HepG2 (cell line): ENCODE data around the gene NSD1. TPM values are rescaled to one million over a fixed set of nuclear protein-coding genes. Genes with fewer than 3 reads are reported as not detected.

Experiments used
- ATAC-seq: fragments of 200-7000 bp; cut with Tn5 transposase; 3 replicates; pipeline ENCODE4 v1.9.1; 2020; ENCODE audit warnings: mild to moderate bottlenecking, moderate library complexity
- BruUV-seq: library from RNA; stranded (reverse); fragments of 400-500 nt; replicated peaks from 2 replicates; lab custom pipeline; 2021; lab: Mats Ljungman, UMichigan
- CTCF ChIA-PET: fragments of 300-600 bp; formaldehyde crosslinking; extraction: SDS; loops from one replicate; lab custom pipeline; 2021; ENCODE audit warnings: low total read pairs, inconsistent platforms, low intra/inter-chr PET ratio; lab: Yijun Ruan, JAX
- POLR2A ChIA-PET: fragments of 350-600 bp; sonication (Branson Sonifier 250); formaldehyde crosslinking; loops from one replicate; lab custom pipeline; 2020; ENCODE audit warnings: antibody characterized with exemption, inconsistent platforms; lab: Yijun Ruan, JAX
- DNase-seq: peaks from one replicate; pipeline ENCODE4 v3.0.0-alpha.2; 2015; ENCODE audit warnings: low spot score
- FAIRE-seq: peaks from 3 replicates; lab custom pipeline; 2011; peaks lifted over from hg19 to GRCh38; lab: Jason Lieb, UNC
- H2AFZ ChIP-seq: one replicate; pipeline ENCODE4 v1.6.1; 2011; ENCODE audit warnings: low read length, inconsistent platforms
- H3K27ac ChIP-seq: fragments of 300-600 bp; 3 replicates; pipeline ENCODE4 v1.8.0; 2011; ENCODE audit warnings: mixed run types, mild to moderate bottlenecking, mixed read lengths, low read length, inconsistent platforms; ENCODE audit not compliant: insufficient read depth; ENCODE audit errors: extremely low read length
- H3K27me3 ChIP-seq, 2 experiments: fragments of 200-600 bp in 1 of 2; 2 replicates in 1 of 2; 3 replicates in 1 of 2; pipeline versions ENCODE4 v1.6.0 to v1.8.0; 2011; ENCODE audit warnings: low read length in 2 of 2, mild to moderate bottlenecking in 2 of 2, moderate library complexity in 2 of 2, inconsistent platforms in 1 of 2; ENCODE audit not compliant: insufficient read depth in 2 of 2, control insufficient read depth in 1 of 2
- H3K36me3 ChIP-seq, 2 experiments: fragments of 200-600 bp in 1 of 2; replicated peaks in 1 of 2; 2 replicates in 1 of 2; 3 replicates in 1 of 2; pipeline versions ENCODE4 v1.5.1 to v1.8.0; 2011; ENCODE audit warnings: low read length in 2 of 2, inconsistent platforms in 1 of 2; ENCODE audit not compliant: insufficient read depth in 2 of 2, control insufficient read depth in 1 of 2
- H3K4me1 ChIP-seq: 2 replicates; pipeline ENCODE4 v1.5.1; 2012; ENCODE audit warnings: low read length, inconsistent platforms; ENCODE audit not compliant: insufficient read depth
- H3K4me2 ChIP-seq: 2 replicates; pipeline ENCODE4 v1.6.0; 2011; ENCODE audit warnings: low read depth, low read length, inconsistent platforms
- H3K4me3 ChIP-seq, 3 experiments: fragments of 200-600 bp in 1 of 3; sonication (generic), shearing (Covaris generic) in 1 of 3; replicated peaks in 1 of 3; 2 replicates each; pipeline ENCODE4 v1.5.1; 2011 to 2016; ENCODE audit warnings: low read length in 3 of 3, inconsistent platforms in 2 of 3, low read depth in 2 of 3, mild to moderate bottlenecking in 2 of 3, control low read depth in 1 of 3, mixed read lengths in 1 of 3; ENCODE audit not compliant: insufficient read depth in 1 of 3
- H3K79me2 ChIP-seq: one replicate; pipeline ENCODE4 v1.6.1; 2011; ENCODE audit warnings: low read length, inconsistent platforms; ENCODE audit not compliant: insufficient read depth
- H3K9ac ChIP-seq: 2 replicates; pipeline ENCODE4 v1.6.0; 2011; ENCODE audit warnings: mild to moderate bottlenecking, low read depth, low read length, inconsistent platforms; ENCODE audit not compliant: insufficient read depth
- H3K9me3 ChIP-seq: 2 replicates; pipeline ENCODE4 v1.5.1; 2012; ENCODE audit warnings: mild to moderate bottlenecking, low read length
- H4K20me1 ChIP-seq: 2 replicates; pipeline ENCODE4 v1.6.0; 2011; ENCODE audit warnings: inconsistent platforms, mild to moderate bottlenecking, low read length, moderate library complexity; ENCODE audit not compliant: insufficient read depth
- ARID4A ChIP-seq: sonication (generic); formaldehyde crosslinking; IDR thresholded peaks from 2 replicates; pipeline ENCODE4 v1.5.0; 2020; ENCODE audit warnings: mild to moderate bottlenecking, missing genetic modification reagents, borderline replicate concordance
- BRF2 ChIP-seq: sonication (generic); formaldehyde crosslinking; IDR thresholded peaks from 2 replicates; pipeline ENCODE4 v1.8.1; 2022; ENCODE audit warnings: mild to moderate bottlenecking, missing genetic modification reagents
- HBP1 ChIP-seq: IDR thresholded peaks from 2 replicates; pipeline ENCODE4 v1.6.1; 2016; ENCODE audit warnings: low read depth, control low read depth
- SETDB1 ChIP-seq: sonication (generic); formaldehyde crosslinking; IDR thresholded peaks from 2 replicates; pipeline ENCODE4 v1.5.1; 2020; ENCODE audit warnings: missing genetic modification reagents, mild to moderate bottlenecking, borderline replicate concordance
- SMYD3 ChIP-seq: sonication (generic); formaldehyde crosslinking; IDR thresholded peaks from 2 replicates; pipeline ENCODE4 v1.8.1; 2023; ENCODE audit warnings: mild to moderate bottlenecking, missing genetic modification reagents
- ZBTB39 ChIP-seq: sonication (generic); formaldehyde crosslinking; IDR thresholded peaks from 2 replicates; pipeline ENCODE4 v1.5.0; 2020; ENCODE audit warnings: missing genetic modification reagents
- ZNF614 ChIP-seq: IDR thresholded peaks from 2 replicates; pipeline ENCODE4 v1.6.1; 2018; ENCODE audit warnings: missing biosample characterization, missing genetic modification reagents, inconsistent platforms, borderline replicate concordance
- ZNF777 ChIP-seq: sonication (generic); formaldehyde crosslinking; IDR thresholded peaks from 2 replicates; pipeline ENCODE4 v1.4.0; 2020; ENCODE audit warnings: missing genetic modification reagents
- WGBS: methylation state at CpG from one replicate; pipeline ENCODE4 v1.1.6; 2017; ENCODE audit warnings: low lambda C conversion rate; 5-methylcytosine and 5-hydroxymethylcytosine counted together
- in situ Hi-C: cut with HindIII; loops from 2 replicates; pipeline ENCODE4 v1.10.0; 2017; ENCODE audit warnings: low pct_unique_long_range_greater_than_20kb; ENCODE audit not compliant: extremely low pct_ligation_motif_present
- intact Hi-C: fragments of 100-400 bp; cut with micrococcal nuclease; formaldehyde crosslinking; loops from one replicate; pipeline ENCODE4 v1.10.0; 2022; ENCODE audit not compliant: unreplicated experiment
- polyA plus RNA-seq, 8 experiments: library from polyadenylated mRNA; depleted of rRNA in 3 of 8; stranded (reverse) in 7 of 8; unstranded in 1 of 8; fragments of >200 nt; fragmentation: Illumina TruSeq in 4 of 8; extraction: Trizol in 4 of 8; gene quantifications; 2 replicates each; pipeline versions ENCODE4 v1.2.1 to v1.2.3, GENCODE V29; 2011 to 2016; ENCODE audit warnings: low read depth in 4 of 8, missing spikeins in 1 of 8, mixed read lengths in 1 of 8; ENCODE audit not compliant: insufficient read depth in 1 of 8
- total RNA-seq, 5 experiments: library from RNA; depleted of rRNA; stranded (reverse); fragments of >200 nt; fragmentation: Illumina TruSeq; extraction: Trizol; gene quantifications; 2 replicates each; pipeline ENCODE4 v1.2.3, GENCODE V29; 2016; ENCODE audit warnings: low read depth in 1 of 5

Gene NSD1
- total and polyA plus RNA-seq, 2 of the 13 experiments (the other 11 are each of a cell fraction or from before 2014, with no cell fraction given), result 0.01 to 0.09 TPM

- BruUV-seq, result no TSS peak
- 0% methylated on average over 1 of the region's 1 CpG for WGBS
- H3K79me2 ChIP-seq, result no peaks in the 10 kb centered on the region
- no peaks in the 10 kb centered on the region for H3K36me3 ChIP-seq
- no peak for ATAC-seq
- POLR2A ChIA-PET, result no interaction called here
- DNase-seq, result no peak
- intact Hi-C loops, result no loop called here
- H3K4me3 ChIP-seq, result no peak overlapping the region
- no peaks in the 10 kb centered on the region for H3K9me3 ChIP-seq
- H4K20me1 ChIP-seq, result no peaks in the 10 kb centered on the region
- in situ Hi-C loops, result no loop called here
- H3K4me1 ChIP-seq, result no peaks in the 10 kb centered on the region
- TF ChIP-seq ARID4A (CRISPR knock-in tag) (no peak), ZNF614 (no peak), BRF2 (CRISPR knock-in tag) (no peak), HBP1 (CRISPR knock-in tag) (no peak), ZBTB39 (CRISPR knock-in tag) (no peak), ZNF777 (CRISPR knock-in tag) (no peak), SETDB1 (no peak), SMYD3 (CRISPR knock-in tag) (no peak)
- CTCF ChIA-PET, result no interaction called here
- H2AFZ ChIP-seq, result no peak overlapping the region
- peaks cover 0 to 12% of the 10 kb centered on the region in 2 experiments; a peak in 1 of 5 replicates for H3K27me3 ChIP-seq
- FAIRE-seq, result no peak
- H3K9ac ChIP-seq, result no peak overlapping the region
- no peak overlapping the region for H3K27ac ChIP-seq
- H3K4me2 ChIP-seq, result no peak overlapping the region
Measured at GRCh38 chr5:177232761-177233160, 99.2 kb downstream of the NSD1 start.
